ENCODE results near the gene MED13L.

- TF ChIP-seq SP1 (IDR thresholded peaks at IDR 0.05) (no peak), BHLHE40 (IDR thresholded peaks at IDR 0.05; ENCODE audit: borderline replicate concordance) (no peak), SUZ12 (IDR thresholded peaks at IDR 0.05) (no peak), HDGF (IDR thresholded peaks at IDR 0.05; ENCODE audit: borderline replicate concordance) (no peak), FOXA1 (IDR thresholded peaks at IDR 0.05) (no peak), FOXM1 (IDR thresholded peaks at IDR 0.05; ENCODE audit: borderline replicate concordance) (no peak), CTBP1 (IDR thresholded peaks at IDR 0.05; ENCODE audit: borderline replicate concordance) (no peak), ARNT (IDR thresholded peaks at IDR 0.05) (no peak), LEF1 (IDR thresholded peaks at IDR 0.05; ENCODE audit: borderline replicate concordance) (no peak), ELF4 (IDR thresholded peaks at IDR 0.05) (no peak), TARDBP (IDR thresholded peaks at IDR 0.05) (no peak), NFRKB (IDR thresholded peaks at IDR 0.05) (no peak)
These were observed 338.6 kb downstream of the MED13L start for GRCh38 chr12:115938794-115939377.

Data from HEK293T (cell line).